IMR-90 (cell line): Measurements from ENCODE around the gene ANKS3. TPM values are rescaled to one million over a fixed set of nuclear protein-coding genes. Genes with fewer than 3 reads are reported as not detected.

Source experiments
- ATAC-seq: fragments of 200-7000 bp; cut with Tn5 transposase; 2 replicates; pipeline ENCODE4 v1.9.1; 2020; ENCODE audit warnings: low read depth, mild to moderate bottlenecking, moderate library complexity
- BruUV-seq: library from RNA; stranded (reverse); fragments of 400-500 nt; replicated peaks from 2 replicates; lab custom pipeline; 2021; lab: Mats Ljungman, UMichigan
- CTCF ChIA-PET: fragments of 300-600 bp; formaldehyde crosslinking; extraction: SDS; loops from one replicate; lab custom pipeline; 2021; ENCODE audit warnings: antibody characterized with exemption; lab: Yijun Ruan, JAX
- POLR2A ChIA-PET: fragments of 300-600 bp; sonication (Branson Sonifier 250); formaldehyde crosslinking; loops from one replicate; lab custom pipeline; 2022; ENCODE audit warnings: antibody characterized with exemption; ENCODE audit not compliant: unreplicated experiment; lab: Charles Lee
- DNase-seq: peaks from one replicate; pipeline ENCODE4 v3.0.0; 2013
- H2AFZ ChIP-seq: replicated peaks from 2 replicates; pipeline ENCODE3; 2013; ENCODE audit warnings: low read length, mild to moderate bottlenecking; ENCODE audit not compliant: poor library complexity
- H2AK5ac ChIP-seq: 2 replicates; pipeline ENCODE4 v1.6.1; 2013; ENCODE audit warnings: low read depth, low read length, inconsistent platforms
- H2AK9ac ChIP-seq: replicated peaks from 2 replicates; pipeline ENCODE3; 2013; ENCODE audit warnings: mild to moderate bottlenecking, low read depth, low read length, moderate library complexity; ENCODE audit not compliant: poor library complexity
- H2BK120ac ChIP-seq: 2 replicates; pipeline ENCODE4 v1.6.1; 2013; ENCODE audit warnings: low read depth, low read length, inconsistent platforms
- H2BK15ac ChIP-seq: 3 replicates; pipeline ENCODE4 v1.6.1; 2013; ENCODE audit warnings: low read depth, low read length, inconsistent platforms
- H2BK20ac ChIP-seq: 2 replicates; pipeline ENCODE4 v1.6.1; 2013; ENCODE audit warnings: low read depth, mild to moderate bottlenecking, inconsistent platforms, low read length, moderate library complexity
- H2BK5ac ChIP-seq: 2 replicates; pipeline ENCODE4 v1.6.1; 2013; ENCODE audit warnings: mild to moderate bottlenecking, low read depth, low read length, inconsistent platforms; ENCODE audit not compliant: poor library complexity, severe bottlenecking
- H3K14ac ChIP-seq: replicated peaks from 2 replicates; pipeline ENCODE4 v1.6.1; 2013; ENCODE audit warnings: low read depth, low read length, inconsistent platforms
- H3K18ac ChIP-seq: 2 replicates; pipeline ENCODE4 v1.6.1; 2013; ENCODE audit warnings: low read depth, low read length, control low read depth
- H3K23ac ChIP-seq: 2 replicates; pipeline ENCODE4 v1.6.1; 2013; ENCODE audit warnings: low read depth, low read length, inconsistent platforms
- H3K27ac ChIP-seq: 2 replicates; pipeline ENCODE4 v1.5.1; 2013; ENCODE audit warnings: mild to moderate bottlenecking, control low read depth, low read length; ENCODE audit not compliant: insufficient read depth
- H3K27me3 ChIP-seq: 2 replicates; pipeline ENCODE4 v1.6.1; 2013; ENCODE audit warnings: low read length; ENCODE audit not compliant: control insufficient read depth, insufficient read depth
- H3K36me3 ChIP-seq: 2 replicates; pipeline ENCODE4 v1.6.1; 2013; ENCODE audit warnings: low read length, mixed read lengths; ENCODE audit not compliant: control insufficient read depth, insufficient read depth
- H3K4ac ChIP-seq: 2 replicates; pipeline ENCODE4 v1.6.1; 2013; ENCODE audit warnings: low read depth, low read length, inconsistent platforms
- H3K4me1 ChIP-seq: 2 replicates; pipeline ENCODE4 v1.6.1; 2013; ENCODE audit warnings: low read length, mixed read lengths; ENCODE audit not compliant: control insufficient read depth, insufficient read depth
- H3K4me2 ChIP-seq: 2 replicates; pipeline ENCODE4 v1.6.1; 2013; ENCODE audit warnings: low read depth, mild to moderate bottlenecking, control low read depth, low read length, moderate library complexity
- H3K4me3 ChIP-seq: 2 replicates; pipeline ENCODE4 v1.5.1; 2013; ENCODE audit warnings: low read depth, mild to moderate bottlenecking, control low read depth, low read length, moderate library complexity; ENCODE audit not compliant: insufficient read depth
- H3K56ac ChIP-seq: 2 replicates; pipeline ENCODE4 v1.6.1; 2013; ENCODE audit warnings: low read length, inconsistent platforms; ENCODE audit not compliant: insufficient read depth; ENCODE audit errors: extremely low read depth
- H3K79me1 ChIP-seq, 2 experiments: 2 replicates each; pipeline ENCODE4 v1.6.1; 2013; ENCODE audit warnings: low read length in 2 of 2, inconsistent platforms in 1 of 2, low read depth in 1 of 2
- H3K9ac ChIP-seq: 2 replicates; pipeline ENCODE4 v1.6.1; 2013; ENCODE audit warnings: low read depth, low read length, control low read depth
- H3K9me1 ChIP-seq: 2 replicates; pipeline ENCODE4 v1.6.1; 2013; ENCODE audit warnings: low read length, inconsistent platforms; ENCODE audit not compliant: insufficient read depth
- H3K9me3 ChIP-seq: 2 replicates; pipeline ENCODE4 v1.6.1; 2013; ENCODE audit warnings: low read length; ENCODE audit not compliant: control insufficient read depth, insufficient read depth
- H4K20me1 ChIP-seq: 2 replicates; pipeline ENCODE4 v1.6.1; 2013; ENCODE audit warnings: low read length, inconsistent platforms; ENCODE audit not compliant: insufficient read depth
- H4K5ac ChIP-seq: 2 replicates; pipeline ENCODE4 v1.6.1; 2013; ENCODE audit warnings: mild to moderate bottlenecking, low read depth, low read length, control low read depth
- H4K8ac ChIP-seq, 2 experiments: 2 replicates each; pipeline ENCODE4 v1.6.1; 2013; ENCODE audit warnings: low read depth in 2 of 2, low read length in 2 of 2, control low read depth in 1 of 2, inconsistent platforms in 1 of 2
- H4K91ac ChIP-seq: 2 replicates; pipeline ENCODE4 v1.6.1; 2013; ENCODE audit warnings: low read depth, low read length, inconsistent platforms; ENCODE audit not compliant: insufficient read depth
- CEBPB ChIP-seq: IDR thresholded peaks from 2 replicates; pipeline ENCODE4 v1.6.1; 2012; ENCODE audit warnings: low read depth, low read length, improper control_type of control experiment
- WGBS, 2 experiments: methylation state at CpG; one replicate each; pipeline versions ENCODE4 v1.1.5 to v1.1.7; 2013; ENCODE audit warnings: missing lambda C conversion rate in 2 of 2; ENCODE audit not compliant: insufficient read length in 1 of 2; ENCODE audit errors: extremely low coverage in 2 of 2; 5-methylcytosine and 5-hydroxymethylcytosine counted together
- dilution Hi-C: fragments of 300-500 bp; cut with HindIII; formaldehyde crosslinking; loops from one replicate; pipeline ENCODE4 v1.14.3; 2018; ENCODE audit warnings: low sequenced_read_pairs; ENCODE audit not compliant: unreplicated experiment
- in situ Hi-C: fragments of 300-500 bp; cut with MboI; formaldehyde crosslinking; loops from 3 replicates; pipeline ENCODE4 v1.14.3; 2019; ENCODE audit warnings: low sequenced_read_pairs, inconsistent platforms, mixed read lengths
- intact Hi-C: fragments of 100-400 bp; cut with micrococcal nuclease; formaldehyde crosslinking; loops from 2 replicates; pipeline ENCODE4 v1.10.0; 2022
- polyA plus RNA-seq, 3 experiments: library from polyadenylated mRNA; depleted of rRNA; stranded (reverse); fragments of >200 nt; gene quantifications; 2 replicates each; pipeline ENCODE4 v1.2.3, GENCODE V29; 2012; ENCODE audit warnings: low replicate concordance in 1 of 3
- total RNA-seq: library from RNA; depleted of rRNA; stranded (reverse); fragments of >200 nt; gene quantifications from 2 replicates; pipeline ENCODE4 v1.2.3, GENCODE V29; 2012

Gene ANKS3
- total and polyA plus RNA-seq, 2 of the 4 experiments (the other 2 are of a cell fraction) = 24.4 to 25.0 TPM

DNA sequence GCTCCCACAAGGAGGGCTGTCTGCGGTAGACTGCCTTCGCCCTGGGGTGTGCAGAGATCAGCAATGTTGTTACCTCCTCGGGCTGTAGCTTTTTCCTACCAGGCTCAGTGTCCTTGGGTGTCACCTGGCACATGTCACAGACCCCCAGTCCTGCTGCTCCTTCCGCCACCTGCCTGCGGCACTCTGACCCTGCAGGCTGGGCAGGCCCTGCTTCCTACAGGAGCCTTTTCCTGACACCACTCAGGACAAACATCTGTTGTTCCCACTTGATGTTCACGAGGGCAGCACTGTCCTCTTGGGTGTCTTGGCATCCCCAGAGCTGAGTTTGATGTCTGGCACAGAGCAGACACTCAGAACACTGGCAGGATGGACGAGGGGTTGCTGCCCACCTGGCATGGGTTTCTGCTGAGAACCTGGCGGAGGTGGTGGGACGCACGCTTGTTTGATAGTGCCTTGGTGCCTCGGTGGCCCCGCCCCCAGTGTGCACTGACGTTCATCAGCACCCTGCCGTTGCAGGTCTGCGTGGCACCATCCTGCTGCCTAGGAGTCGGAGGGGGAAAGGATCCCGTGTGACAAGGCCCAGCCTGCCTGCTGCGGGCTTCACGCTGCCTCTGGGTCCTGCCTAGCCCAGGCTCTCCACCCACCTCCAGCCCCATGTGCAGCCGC, 67.4 kb downstream of the ANKS3 start:
- H3K9me1 ChIP-seq = peaks cover 2% of the 10 kb centered on the region; the same call in 1 of the 2 replicates
- no peak overlapping the region for H3K4ac ChIP-seq
- peaks cover 14 to 28% of the 10 kb centered on the region in 2 experiments for H3K79me1 ChIP-seq
- H3K9ac ChIP-seq = no peak overlapping the region
- H2BK20ac ChIP-seq = no peak overlapping the region
- no peaks in the 10 kb centered on the region for H3K27me3 ChIP-seq
- DNase-seq (no peak), ATAC-seq (no peak)
- H3K18ac ChIP-seq = no peak overlapping the region
- ChIA-PET CTCF (no interaction called here), POLR2A (no interaction called here)
- no peak overlapping the region for H2BK15ac ChIP-seq
- no peak for TF ChIP-seq CEBPB
- no peak overlapping the region for H3K27ac ChIP-seq
- peaks cover 18% of the 10 kb centered on the region; the same call in 1 of the 2 replicates for H4K20me1 ChIP-seq
- intact Hi-C loops (no loop called here), dilution Hi-C loops (no loop called here), in situ Hi-C loops (no loop called here)
- no peak overlapping the region for H2BK120ac ChIP-seq
- H4K91ac ChIP-seq = no peak overlapping the region
- H3K36me3 ChIP-seq = peaks cover 61% of the 10 kb centered on the region
- H3K4me2 ChIP-seq = no peak overlapping the region
- BruUV-seq = no TSS peak
- no peaks in the 10 kb centered on the region for H3K9me3 ChIP-seq
- H2BK5ac ChIP-seq = no peak overlapping the region
- H4K5ac ChIP-seq = no peak overlapping the region
- H2AK5ac ChIP-seq = no peak overlapping the region
- H3K4me3 ChIP-seq = no peak overlapping the region
- no peak overlapping the region for H3K56ac ChIP-seq
- H2AFZ ChIP-seq = no peak overlapping the region
- no peak overlapping the region for H3K23ac ChIP-seq
- H3K14ac ChIP-seq = no peak overlapping the region
- no peak overlapping the region for H4K8ac ChIP-seq
- no peak overlapping the region for H2AK9ac ChIP-seq
- 88% methylated on average over 14 of the region's 20 CpGs; no CpG with 5 or more reads in 1 of the 2 experiments for whole genome bisulfite sequencing, 2 experiments
- no peaks in the 10 kb centered on the region for H3K4me1 ChIP-seq
